OCI-LY1 (cell line): ENCODE data around the gene EDDM13.

ENCODE experiments used
- H2AFZ ChIP-seq: fragments of 200-600 bp; sonication (generic), shearing (Covaris generic); 2 replicates; pipeline ENCODE4 v1.6.0; 2014; ENCODE audit warnings: antibody characterized with exemption, mild to moderate bottlenecking, low read length
- H3F3A ChIP-seq: fragments of 200-600 bp; sonication (generic), shearing (Covaris generic); 2 replicates; pipeline ENCODE4 v1.6.0; 2014; ENCODE audit warnings: mild to moderate bottlenecking, antibody characterized with exemption, low read length, moderate library complexity; ENCODE audit not compliant: insufficient read depth
- H3K27ac ChIP-seq: fragments of 200-600 bp; sonication (generic); 2 replicates; pipeline ENCODE4 v1.5.1; 2014; ENCODE audit warnings: low read length, mixed run types, mild to moderate bottlenecking, low read depth; ENCODE audit not compliant: poor library complexity, severe bottlenecking
- H3K27me3 ChIP-seq: fragments of 200-600 bp; sonication (generic); 2 replicates; pipeline ENCODE4 v1.6.0; 2014; ENCODE audit warnings: antibody characterized with exemption, mild to moderate bottlenecking, low read length, moderate library complexity; ENCODE audit not compliant: insufficient read depth
- H3K36me3 ChIP-seq: fragments of 200-600 bp; sonication (generic); 2 replicates; pipeline ENCODE4 v1.6.1; 2014; ENCODE audit warnings: mild to moderate bottlenecking, antibody characterized with exemption, low read length, moderate library complexity, mixed read lengths; ENCODE audit not compliant: insufficient read depth
- H3K4me1 ChIP-seq: fragments of 200-600 bp; sonication (generic); 2 replicates; pipeline ENCODE4 v1.5.1; 2014; ENCODE audit warnings: mild to moderate bottlenecking, low read length, moderate library complexity; ENCODE audit not compliant: insufficient read depth, severe bottlenecking
- H3K4me2 ChIP-seq: fragments of 200-600 bp; sonication (generic), shearing (Covaris generic); 2 replicates; pipeline ENCODE4 v1.6.1; 2014; ENCODE audit warnings: low read length
- H3K4me3 ChIP-seq: fragments of 200-600 bp; sonication (generic); 2 replicates; pipeline ENCODE4 v1.5.1; 2014; ENCODE audit warnings: low read length, low read depth, mild to moderate bottlenecking, mixed read lengths; ENCODE audit not compliant: poor library complexity, severe bottlenecking
- H3K79me2 ChIP-seq: fragments of 200-600 bp; shearing (Covaris generic); 2 replicates; pipeline ENCODE4 v1.6.1; 2016; ENCODE audit warnings: mixed run types, low read length, mixed read lengths; ENCODE audit not compliant: insufficient read depth
- H3K9ac ChIP-seq: fragments of 200-600 bp; sonication (generic), shearing (Covaris generic); 2 replicates; pipeline ENCODE4 v1.6.1; 2014; ENCODE audit warnings: mild to moderate bottlenecking, low read length, mixed read lengths
- H3K9me2 ChIP-seq: fragments of 200-600 bp; sonication (generic), shearing (Covaris generic); 2 replicates; pipeline ENCODE4 v1.6.1; 2014; ENCODE audit warnings: low read depth, mild to moderate bottlenecking, low read length, mixed read lengths
- H3K9me3 ChIP-seq: fragments of 200-600 bp; shearing (Covaris generic); 2 replicates; pipeline ENCODE4 v1.6.1; 2014; ENCODE audit warnings: low read length, mixed read lengths
- H4K20me1 ChIP-seq: fragments of 200-600 bp; sonication (generic), shearing (Covaris generic); 2 replicates; pipeline ENCODE4 v1.6.0; 2016; ENCODE audit warnings: mild to moderate bottlenecking, low read length; ENCODE audit not compliant: insufficient read depth
- EZH2 ChIP-seq: fragments of 200-600 bp; sonication (generic), shearing (Covaris generic); IDR thresholded peaks from 2 replicates; pipeline ENCODE4 v1.8.0; 2017; ENCODE audit warnings: borderline replicate concordance, mixed run types, mild to moderate bottlenecking, antibody characterized with exemption, low read length, moderate library complexity, mixed read lengths
- TF ChIP-seq, protein P1 (sequence below): fragments of 200-600 bp; sonication (generic), shearing (Covaris generic); IDR thresholded peaks from 2 replicates; pipeline ENCODE4 v1.5.1; 2017; ENCODE audit warnings: mild to moderate bottlenecking, antibody characterized with exemption, low read length, moderate library complexity, mixed read lengths

The EDDM13 gene

DNA sequence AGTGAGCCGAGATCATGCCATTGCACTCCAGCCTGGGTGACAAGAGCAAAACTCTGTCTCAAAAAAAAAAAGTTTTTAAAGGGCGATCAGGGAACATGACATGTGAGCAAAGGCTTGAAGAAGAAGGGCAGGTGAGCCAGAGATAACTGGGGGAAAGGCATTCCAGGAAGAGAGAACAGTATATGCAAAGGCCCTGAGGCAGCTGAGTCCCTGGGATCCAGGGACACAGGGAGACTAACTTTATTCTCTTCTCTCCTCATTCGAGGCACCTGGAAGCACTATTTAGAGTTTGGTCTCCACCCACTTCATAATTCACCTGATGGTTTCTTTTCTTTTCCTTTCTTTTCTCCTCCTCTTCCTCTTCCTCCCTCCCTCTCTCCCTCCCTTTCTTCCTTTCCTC lies 24.5 kb downstream of the EDDM13 start:
- Histone ChIP-seq H3K4me2 (no peak overlapping the region), H3K27me3 (no peaks in the 10 kb centered on the region), H3K36me3 (peaks cover 13% of the 10 kb centered on the region), H3K27ac (no peak overlapping the region), H4K20me1 (no peaks in the 10 kb centered on the region), H3K79me2 (no peaks in the 10 kb centered on the region), H2AFZ (no peak overlapping the region), H3K4me1 (no peaks in the 10 kb centered on the region), H3F3A (no peaks in the 10 kb centered on the region), H3K9me2 (no peaks in the 10 kb centered on the region), H3K9me3 (no peaks in the 10 kb centered on the region), H3K4me3 (no peak overlapping the region), H3K9ac (no peak overlapping the region)
- TF ChIP-seq, protein P1, sequence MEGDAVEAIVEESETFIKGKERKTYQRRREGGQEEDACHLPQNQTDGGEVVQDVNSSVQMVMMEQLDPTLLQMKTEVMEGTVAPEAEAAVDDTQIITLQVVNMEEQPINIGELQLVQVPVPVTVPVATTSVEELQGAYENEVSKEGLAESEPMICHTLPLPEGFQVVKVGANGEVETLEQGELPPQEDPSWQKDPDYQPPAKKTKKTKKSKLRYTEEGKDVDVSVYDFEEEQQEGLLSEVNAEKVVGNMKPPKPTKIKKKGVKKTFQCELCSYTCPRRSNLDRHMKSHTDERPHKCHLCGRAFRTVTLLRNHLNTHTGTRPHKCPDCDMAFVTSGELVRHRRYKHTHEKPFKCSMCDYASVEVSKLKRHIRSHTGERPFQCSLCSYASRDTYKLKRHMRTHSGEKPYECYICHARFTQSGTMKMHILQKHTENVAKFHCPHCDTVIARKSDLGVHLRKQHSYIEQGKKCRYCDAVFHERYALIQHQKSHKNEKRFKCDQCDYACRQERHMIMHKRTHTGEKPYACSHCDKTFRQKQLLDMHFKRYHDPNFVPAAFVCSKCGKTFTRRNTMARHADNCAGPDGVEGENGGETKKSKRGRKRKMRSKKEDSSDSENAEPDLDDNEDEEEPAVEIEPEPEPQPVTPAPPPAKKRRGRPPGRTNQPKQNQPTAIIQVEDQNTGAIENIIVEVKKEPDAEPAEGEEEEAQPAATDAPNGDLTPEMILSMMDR = no peak
- TF ChIP-seq EZH2 = no peak

DNA sequence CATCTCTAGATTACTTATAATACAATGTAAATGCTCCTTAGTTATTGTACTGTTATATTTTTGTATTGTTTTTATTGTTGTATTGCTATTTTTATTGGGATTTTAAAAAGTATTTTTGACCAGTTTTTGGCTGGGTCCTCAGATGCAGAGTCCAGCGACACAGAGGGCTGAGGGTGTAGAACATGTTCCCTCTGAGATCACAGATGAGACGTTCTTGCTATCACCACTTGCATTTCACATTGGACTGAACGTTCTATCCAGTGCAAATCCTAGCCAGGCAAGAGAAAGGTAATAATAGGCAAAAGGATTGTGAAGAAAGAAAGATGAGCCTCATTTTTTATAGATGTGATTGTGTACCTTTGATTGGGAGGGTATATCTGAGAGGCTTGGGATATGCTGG lies 27.1 kb downstream of the EDDM13 start:
- no peak overlapping the region for H3K27ac ChIP-seq
- H3K4me3 ChIP-seq = no peak overlapping the region
- no peaks in the 10 kb centered on the region for H3F3A ChIP-seq
- no peaks in the 10 kb centered on the region for H3K79me2 ChIP-seq
- H3K36me3 ChIP-seq = 0 out of 2 replicates have a peak, but pooled peaks cover 2% of the 10 kb centered on the region
- H3K27me3 ChIP-seq = no peaks in the 10 kb centered on the region
- H2AFZ ChIP-seq = no peak overlapping the region
- H3K9ac ChIP-seq = no peak overlapping the region
- TF ChIP-seq, protein P1 = no peak
- no peak for TF ChIP-seq EZH2
- no peaks in the 10 kb centered on the region for H3K9me3 ChIP-seq
- H3K4me2 ChIP-seq = no peak overlapping the region
- H4K20me1 ChIP-seq = no peaks in the 10 kb centered on the region
- H3K4me1 ChIP-seq = no peaks in the 10 kb centered on the region
- no peaks in the 10 kb centered on the region for H3K9me2 ChIP-seq

DNA sequence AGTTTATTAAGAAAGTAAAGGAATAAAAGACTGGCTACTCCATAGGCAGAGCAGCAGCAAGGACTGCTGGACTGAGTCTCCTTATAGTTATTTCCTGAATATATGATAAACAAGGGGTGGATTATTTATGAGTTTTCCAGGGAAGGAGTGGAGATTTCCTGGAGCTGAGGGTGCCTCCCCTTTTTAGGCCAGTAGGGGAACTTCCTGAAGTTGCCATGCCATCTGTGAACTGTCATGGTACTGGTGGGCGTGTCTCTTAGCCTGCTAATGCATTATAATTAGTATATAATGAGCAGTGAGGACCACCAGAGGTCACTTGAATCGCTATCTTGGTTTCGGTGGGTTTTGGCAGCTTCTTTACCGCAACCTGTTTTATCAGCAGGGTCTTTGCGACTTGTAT lies 28.6 kb downstream of the EDDM13 start:
- no peak for TF ChIP-seq EZH2
- TF ChIP-seq, protein P1 = no peak
- no peaks in the 10 kb centered on the region for H3K4me1 ChIP-seq
- no peaks in the 10 kb centered on the region for H3F3A ChIP-seq
- no peak overlapping the region for H3K4me2 ChIP-seq
- no peak overlapping the region for H3K9ac ChIP-seq
- H3K9me3 ChIP-seq = no peaks in the 10 kb centered on the region
- no peak overlapping the region for H3K4me3 ChIP-seq
- no peaks in the 10 kb centered on the region for H3K79me2 ChIP-seq
- H3K36me3 ChIP-seq = peaks cover 6% of the 10 kb centered on the region; the same call in 1 of the 2 replicates
- no peaks in the 10 kb centered on the region for H4K20me1 ChIP-seq
- no peak overlapping the region for H3K27ac ChIP-seq
- H3K9me2 ChIP-seq = no peaks in the 10 kb centered on the region
- H2AFZ ChIP-seq = no peak overlapping the region
- H3K27me3 ChIP-seq = no peaks in the 10 kb centered on the region
